HG03520 (cell line): Measurements from ENCODE around the gene TNK2.

Experiments
- ATAC-seq: cut with Tn5 transposase; IDR thresholded peaks from one replicate; pipeline ENCODE4 v1.9.1; 2021; ENCODE audit warnings: mild to moderate bottlenecking, moderate library complexity; ENCODE audit not compliant: unreplicated experiment

TNK2 gene

GRCh38 chr3:195900436-195901355, 7.7 kb downstream of the TNK2 start:
- no peak for ATAC-seq

GRCh38 chr3:195899701-195900435, 8.5 kb downstream of the TNK2 start:
- no peak for ATAC-seq

GRCh38 chr3:195897853-195898415, 10.4 kb downstream of the TNK2 start:
- no peak for ATAC-seq

GRCh38 chr3:195897081-195897852, 11.1 kb downstream of the TNK2 start:
- ATAC-seq: no peak

GRCh38 chr3:195896361-195897080, 11.8 kb downstream of the TNK2 start:
- ATAC-seq: no peak

- no peak for ATAC-seq
Observed at GRCh38 chr3:195895861-195896360, 12.4 kb downstream of the TNK2 start.

- ATAC-seq: peak; percentile 52
Observed at GRCh38 chr3:195895078-195895860, 13.1 kb downstream of the TNK2 start.

GRCh38 chr3:195893916-195894465, 14.4 kb downstream of the TNK2 start:
- no peak for ATAC-seq

GRCh38 chr3:195893516-195893915, 14.8 kb downstream of the TNK2 start:
- ATAC-seq: no peak

- no peak for ATAC-seq
Observed at GRCh38 chr3:195893044-195893395, 15.3 kb downstream of the TNK2 start.

- ATAC-seq: no peak
Observed at GRCh38 chr3:195892105-195893043, 16.0 kb downstream of the TNK2 start.

GRCh38 chr3:195891431-195892104, 16.8 kb downstream of the TNK2 start:
- ATAC-seq: no peak

GRCh38 chr3:195889870-195890295, 18.5 kb downstream of the TNK2 start:
- no peak for ATAC-seq

GRCh38 chr3:195888981-195889869, 19.1 kb downstream of the TNK2 start:
- ATAC-seq: no peak

GRCh38 chr3:195888311-195888761, 20.0 kb downstream of the TNK2 start:
- no peak for ATAC-seq

GRCh38 chr3:195887670-195888069, 20.7 kb downstream of the TNK2 start:
- ATAC-seq: no peak
